H1 (cell line): ENCODE measurements around the gene LY9. TPM values are rescaled to one million over a fixed set of nuclear protein-coding genes. Genes with fewer than 3 reads are reported as not detected.

Experiments
- CTCF ChIA-PET: fragments of 300-600 bp; sonication (Branson Sonifier 250); formaldehyde crosslinking; loops from one replicate; lab custom pipeline; 2021; ENCODE audit not compliant: partially characterized antibody; lab: Charles Lee
- POLR2A ChIA-PET: fragments of 300-600 bp; sonication (Branson Sonifier 250); formaldehyde crosslinking; loops from one replicate; lab custom pipeline; 2021; ENCODE audit warnings: inconsistent platforms; ENCODE audit not compliant: partially characterized antibody; lab: Charles Lee
- DNase-seq, 2 experiments: peaks; one replicate each; pipeline versions ENCODE4 v3.0.0 to v3.0.0-alpha.2; 2010 to 2022; ENCODE audit warnings: low spot score in 2 of 2, low read depth in 1 of 2, mixed read lengths in 1 of 2
- FAIRE-seq: peaks from 2 replicates; lab custom pipeline; 2011; peaks lifted over from hg19 to GRCh38; lab: Jason Lieb, UNC
- H2AFZ ChIP-seq: 2 replicates; pipeline ENCODE4 v1.8.1; 2012; ENCODE audit warnings: low read length, inconsistent platforms
- H2AK5ac ChIP-seq: 2 replicates; pipeline ENCODE4 v1.6.1; 2013; ENCODE audit warnings: low read depth, low read length
- H2BK120ac ChIP-seq: replicated peaks from 2 replicates; pipeline ENCODE3; 2013; ENCODE audit warnings: low read depth, low read length, inconsistent platforms
- H2BK12ac ChIP-seq: 2 replicates; pipeline ENCODE4 v1.6.1; 2013; ENCODE audit warnings: low read depth, low read length
- H2BK15ac ChIP-seq: 2 replicates; pipeline ENCODE4 v1.6.1; 2013; ENCODE audit warnings: low read length
- H2BK20ac ChIP-seq: 2 replicates; pipeline ENCODE4 v1.6.1; 2013; ENCODE audit warnings: low read length
- H2BK5ac ChIP-seq: 2 replicates; pipeline ENCODE4 v1.6.1; 2013; ENCODE audit warnings: low read depth, low read length
- H3K14ac ChIP-seq: 2 replicates; pipeline ENCODE4 v1.6.1; 2013; ENCODE audit warnings: inconsistent platforms; ENCODE audit not compliant: insufficient read length
- H3K18ac ChIP-seq: 2 replicates; pipeline ENCODE4 v1.6.1; 2013; ENCODE audit warnings: low read length; ENCODE audit errors: extremely low read depth
- H3K23ac ChIP-seq: 2 replicates; pipeline ENCODE4 v1.6.1; 2013; ENCODE audit warnings: inconsistent platforms; ENCODE audit not compliant: insufficient read length
- H3K23me2 ChIP-seq: 2 replicates; pipeline ENCODE4 v1.6.1; 2013; ENCODE audit warnings: low read depth, low read length
- H3K27ac ChIP-seq: 2 replicates; pipeline ENCODE4 v1.6.1; 2011; ENCODE audit warnings: low read depth, low read length, inconsistent platforms
- H3K27me3 ChIP-seq, 4 experiments: replicated peaks in 1 of 4; 1 replicate in 1 of 4; 2 replicates in 3 of 4; pipeline versions ENCODE4 v1.6.1 to v1.8.1; 2011 to 2013; ENCODE audit warnings: low read length in 3 of 4, mild to moderate bottlenecking in 3 of 4, inconsistent platforms in 2 of 4, mixed read lengths in 2 of 4, moderate library complexity in 1 of 4; ENCODE audit not compliant: control insufficient read depth in 3 of 4, insufficient read depth in 3 of 4; ENCODE audit errors: extremely low read depth in 1 of 4
- H3K36me3 ChIP-seq, 4 experiments: 2 replicates each; pipeline versions ENCODE4 v1.6.1 to v1.8.1; 2011 to 2013; ENCODE audit warnings: mild to moderate bottlenecking in 4 of 4, low read length in 3 of 4, moderate library complexity in 2 of 4, control low read depth in 1 of 4, inconsistent platforms in 1 of 4; ENCODE audit not compliant: insufficient read depth in 4 of 4, control insufficient read depth in 2 of 4
- H3K4ac ChIP-seq: replicated peaks from 2 replicates; pipeline ENCODE3; 2013; ENCODE audit warnings: low read length, low read depth, mixed read lengths, inconsistent platforms; ENCODE audit not compliant: insufficient read length
- H3K4me1 ChIP-seq, 4 experiments: replicated peaks in 1 of 4; 1 replicate in 1 of 4; 2 replicates in 3 of 4; pipeline versions ENCODE4 v1.6.1 to v1.8.1; 2011 to 2013; ENCODE audit warnings: low read length in 3 of 4, inconsistent platforms in 2 of 4, mixed read lengths in 1 of 4; ENCODE audit not compliant: insufficient read depth in 4 of 4, control insufficient read depth in 3 of 4
- H3K4me2 ChIP-seq, 2 experiments: 2 replicates each; pipeline versions ENCODE4 v1.6.1 to v1.8.1; 2011 to 2013; ENCODE audit warnings: low read depth in 2 of 2, low read length in 2 of 2, control low read depth in 1 of 2, inconsistent platforms in 1 of 2, mild to moderate bottlenecking in 1 of 2; ENCODE audit not compliant: insufficient read depth in 1 of 2
- H3K4me3 ChIP-seq, 4 experiments: fragments of 200-600, 300-600 bp in 1 of 4; sonication (generic), shearing (Covaris generic), sonication (Bioruptor Twin) in 1 of 4; 2 replicates each; pipeline versions ENCODE4 v1.5.1 to v1.8.1; 2011 to 2016; ENCODE audit warnings: low read length in 4 of 4, low read depth in 3 of 4, control low read depth in 2 of 4, inconsistent platforms in 2 of 4, mild to moderate bottlenecking in 2 of 4, mixed read lengths in 1 of 4, moderate library complexity in 1 of 4; ENCODE audit not compliant: insufficient read depth in 2 of 4; ENCODE audit errors: extremely low read depth in 1 of 4
- H3K56ac ChIP-seq: replicated peaks from 2 replicates; pipeline ENCODE3; 2013; ENCODE audit warnings: low read depth, mild to moderate bottlenecking, mixed read lengths, low read length, inconsistent platforms; ENCODE audit not compliant: insufficient read length
- H3K79me1 ChIP-seq: 2 replicates; pipeline ENCODE4 v1.6.1; 2013; ENCODE audit warnings: low read depth, low read length, control low read depth
- H3K79me2 ChIP-seq, 2 experiments: 2 replicates each; pipeline versions ENCODE4 v1.6.1 to v1.8.1; 2012 to 2013; ENCODE audit warnings: low read length in 2 of 2, mild to moderate bottlenecking in 2 of 2, inconsistent platforms in 1 of 2; ENCODE audit not compliant: insufficient read depth in 2 of 2, control insufficient read depth in 1 of 2
- H3K9ac ChIP-seq, 4 experiments: replicated peaks in 1 of 4; 1 replicate in 1 of 4; 2 replicates in 3 of 4; pipeline versions ENCODE4 v1.6.1 to v1.8.1; 2011 to 2013; ENCODE audit warnings: low read depth in 3 of 4, low read length in 3 of 4, control low read depth in 2 of 4, mild to moderate bottlenecking in 2 of 4, moderate library complexity in 2 of 4, inconsistent platforms in 1 of 4; ENCODE audit errors: extremely low read depth in 1 of 4
- H3K9me3 ChIP-seq, 2 experiments: 2 replicates each; pipeline versions ENCODE4 v1.6.1 to v1.8.1; 2012 to 2013; ENCODE audit warnings: mild to moderate bottlenecking in 2 of 2, moderate library complexity in 2 of 2, control low read depth in 1 of 2, inconsistent platforms in 1 of 2, low read depth in 1 of 2, low read length in 1 of 2, mixed read lengths in 1 of 2; ENCODE audit not compliant: insufficient read depth in 2 of 2
- H4K20me1 ChIP-seq, 2 experiments: replicated peaks in 1 of 2; 2 replicates each; pipeline versions ENCODE3 to v1.8.1; 2011 to 2013; ENCODE audit warnings: inconsistent platforms in 2 of 2, low read length in 2 of 2, mild to moderate bottlenecking in 1 of 2; ENCODE audit not compliant: insufficient read depth in 2 of 2, control insufficient read depth in 1 of 2
- H4K5ac ChIP-seq: 2 replicates; pipeline ENCODE4 v1.6.1; 2013; ENCODE audit warnings: low read length, low read depth, mixed read lengths, inconsistent platforms; ENCODE audit not compliant: insufficient read length
- H4K8ac ChIP-seq: 2 replicates; pipeline ENCODE4 v1.8.0; 2013; ENCODE audit warnings: mild to moderate bottlenecking, moderate library complexity, low read length, inconsistent platforms; ENCODE audit not compliant: insufficient read depth; ENCODE audit errors: extremely low read depth
- H4K91ac ChIP-seq: replicated peaks from 2 replicates; pipeline ENCODE3; 2013; ENCODE audit warnings: low read length, mixed read lengths, inconsistent platforms; ENCODE audit not compliant: insufficient read length
- BRCA1 ChIP-seq: IDR thresholded peaks from 2 replicates; pipeline ENCODE4 v1.6.1; 2012; ENCODE audit warnings: low read depth, low read length, improper control_type of control experiment
- CBX5 ChIP-seq: fragments of 300-800, 300-1000 bp; sonication (generic); IDR thresholded peaks from 2 replicates; pipeline ENCODE4 v1.7.1; 2016; ENCODE audit warnings: antibody characterized with exemption, low read length, low read depth
- FOSL1 ChIP-seq: IDR thresholded peaks from 2 replicates; pipeline ENCODE4 v1.6.1; 2011; ENCODE audit warnings: mild to moderate bottlenecking, low read depth, low read length, moderate library complexity; ENCODE audit not compliant: insufficient read depth
- GABPA ChIP-seq: IDR thresholded peaks from 2 replicates; pipeline ENCODE4 v1.6.1; 2011; ENCODE audit warnings: mild to moderate bottlenecking, low read length, moderate library complexity, borderline replicate concordance; ENCODE audit not compliant: insufficient read depth
- HDAC6 ChIP-seq: IDR thresholded peaks from one replicate; pipeline ENCODE4 v1.7.1; 2012; ENCODE audit warnings: low read depth, mild to moderate bottlenecking, inconsistent platforms, low read length, moderate library complexity
- NANOG ChIP-seq: IDR thresholded peaks from 2 replicates; pipeline ENCODE4 v1.6.1; 2011; ENCODE audit warnings: low read length, low read depth, mild to moderate bottlenecking, inconsistent platforms; ENCODE audit not compliant: insufficient read depth, poor library complexity, severe bottlenecking
- PHF8 ChIP-seq: fragments of 200-600 bp; sonication (generic); conservative IDR thresholded peaks from 2 replicates; pipeline ENCODE4 v1.7.1; 2012; ENCODE audit warnings: low read depth, mild to moderate bottlenecking, inconsistent platforms, low read length, moderate library complexity
- RXRA ChIP-seq: IDR thresholded peaks from 2 replicates; pipeline ENCODE4 v1.6.1; 2011; ENCODE audit warnings: low read depth, mild to moderate bottlenecking, low read length, moderate library complexity; ENCODE audit not compliant: insufficient read depth
- SP4 ChIP-seq: IDR thresholded peaks from 2 replicates; pipeline ENCODE4 v1.6.1; 2012; ENCODE audit warnings: low read length, inconsistent platforms
- TAF7 ChIP-seq: optimal IDR thresholded peaks from 2 replicates; pipeline ENCODE3; 2011; ENCODE audit warnings: low read depth, mild to moderate bottlenecking, inconsistent platforms, low read length, moderate library complexity, borderline replicate concordance
- WGBS, 2 experiments: shearing (Covaris generic) in 1 of 2; methylation state at CpG; one replicate each; pipeline versions ENCODE4 v1.1.6 to v1.1.7; 2013 to 2015; ENCODE audit warnings: low lambda C conversion rate in 2 of 2, mixed read lengths in 2 of 2, inconsistent platforms in 1 of 2, low coverage in 1 of 2, missing lambda C conversion rate in 1 of 2; ENCODE audit not compliant: insufficient replicate concordance in 2 of 2, insufficient coverage in 1 of 2, insufficient read length in 1 of 2; ENCODE audit errors: extremely low coverage in 1 of 2, missing lambda C conversion rate in 1 of 2; 5-methylcytosine and 5-hydroxymethylcytosine counted together
- polyA plus RNA-seq, 7 experiments: library from polyadenylated mRNA; depleted of rRNA in 3 of 7; stranded (reverse) in 5 of 7; unstranded in 2 of 7; fragments of >200 nt in 5 of 7; fragments of 200-250 nt in 2 of 7; gene quantifications; 1 replicate in 5 of 7; 2 replicates in 1 of 7; 4 replicates in 1 of 7; pipeline versions ENCODE4 v1.2.1 to v1.2.3, GENCODE V29; 2011 to 2013; ENCODE audit warnings: missing spikeins in 2 of 7, mixed read lengths in 2 of 7
- total RNA-seq: library from RNA; stranded (reverse); fragmentation: NEBNext Ultra II Directional; extraction: Animal tissue kit (Norgen Biotek cat#: 25700); gene quantifications from 2 replicates; pipeline ENCODE4 v1.2.1, GENCODE V29; 2021

Gene LY9
- total and polyA plus RNA-seq, 2 of the 8 experiments (the other 6 are each of a cell fraction or from before 2014, with no cell fraction given), result not detected

GRCh38 chr1:160846281-160846680 lies 50.3 kb downstream of the LY9 start:
- no peak for FAIRE-seq
- TF ChIP-seq NANOG, result no peak
- no peak for TF ChIP-seq PHF8
- no peak for TF ChIP-seq RXRA
- no peak for TF ChIP-seq TAF7
- no peak for TF ChIP-seq FOSL1
- TF ChIP-seq CBX5, result no peak
- TF ChIP-seq SP4, result no peak
- no peak for TF ChIP-seq GABPA
- no peak for TF ChIP-seq HDAC6
- TF ChIP-seq BRCA1, result no peak
- H3K79me2 ChIP-seq, result no peaks in the 10 kb centered on the region
- H3K18ac ChIP-seq, result no peak overlapping the region
- H3K4me3 ChIP-seq, result no peak overlapping the region
- H3K23ac ChIP-seq, result no peak overlapping the region
- no peak overlapping the region for H2BK15ac ChIP-seq
- H3K23me2 ChIP-seq, result no peaks in the 10 kb centered on the region
- no peak overlapping the region for H2AK5ac ChIP-seq
- ChIA-PET POLR2A (no interaction called here), CTCF (interaction anchor here (0.9 to 1.6 kb wide), 4 partner anchors 9 to 26 kb away, joined by 3 to 12 read pairs (median 4); no protein-coding TSS in a partner anchor)
- no peak overlapping the region for H3K4ac ChIP-seq
- H3K14ac ChIP-seq, result no peak overlapping the region
- H2BK12ac ChIP-seq, result no peak overlapping the region
- no peak overlapping the region for H3K4me2 ChIP-seq
- no peaks in the 10 kb centered on the region for H4K20me1 ChIP-seq
- H3K9me3 ChIP-seq, result no peaks in the 10 kb centered on the region
- H2BK120ac ChIP-seq, result no peak overlapping the region
- no peak for DNase-seq
- no peak overlapping the region for H4K91ac ChIP-seq
- WGBS, 2 experiments, result 95% methylated on average over 12 of the region's 12 CpGs; no CpG with 5 or more reads in 1 of the 2 experiments
- H4K5ac ChIP-seq, result no peak overlapping the region
- H3K4me1 ChIP-seq, result no peaks in the 10 kb centered on the region
- no peaks in the 10 kb centered on the region for H3K36me3 ChIP-seq
- H3K79me1 ChIP-seq, result no peaks in the 10 kb centered on the region
- no peak overlapping the region for H3K9ac ChIP-seq
- H2BK5ac ChIP-seq, result no peak overlapping the region
- no peak overlapping the region for H4K8ac ChIP-seq
- no peak overlapping the region for H3K27ac ChIP-seq
- no peak overlapping the region for H2BK20ac ChIP-seq
- H2AFZ ChIP-seq, result no peak overlapping the region
- H3K56ac ChIP-seq, result no peak overlapping the region
- no peaks in the 10 kb centered on the region; a peak in 1 of 7 replicates for H3K27me3 ChIP-seq
